ENCODE measurements around the gene CASD1.

The CASD1 gene

DNA sequence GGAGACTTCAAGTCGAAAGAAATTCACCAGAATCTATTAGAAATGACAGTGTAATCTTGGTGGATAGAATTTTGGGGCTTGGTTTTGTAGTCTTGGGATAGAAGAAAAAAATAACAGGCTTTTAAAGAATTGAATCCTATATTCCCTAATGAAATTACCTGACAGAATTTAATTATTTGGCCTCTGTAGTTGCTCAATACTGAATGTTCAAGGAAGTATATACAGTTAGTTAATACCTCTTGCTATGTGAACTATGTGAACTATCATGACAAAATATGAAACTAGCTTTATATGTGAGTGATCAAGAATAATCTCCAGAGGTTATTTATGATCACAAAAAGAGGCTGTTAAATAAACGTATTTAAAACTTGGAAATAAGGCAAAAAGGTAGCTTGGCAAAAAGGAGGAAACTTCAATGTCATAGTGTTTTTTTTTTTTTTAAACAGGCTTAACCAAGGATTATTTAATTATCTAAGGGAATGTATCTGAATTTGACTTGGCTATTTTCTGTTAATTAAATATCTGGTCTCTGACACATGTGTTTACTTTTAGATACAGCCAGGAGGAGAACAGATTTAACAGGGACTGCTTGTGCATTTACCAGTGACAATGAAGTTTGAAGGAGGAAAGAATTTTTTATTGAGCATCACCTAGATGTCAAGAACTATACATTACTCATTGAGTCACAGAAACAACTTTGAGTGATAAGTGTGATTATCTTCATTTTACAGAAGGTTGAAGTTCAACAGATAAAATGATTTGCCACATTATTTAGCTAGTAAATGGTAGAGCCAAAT is 11.5 kb upstream of the CASD1 start:
- no peak overlapping the region for H3K4me3 ChIP-seq (ENCODE audit: low read length)
- TF ChIP-seq, protein P1, sequence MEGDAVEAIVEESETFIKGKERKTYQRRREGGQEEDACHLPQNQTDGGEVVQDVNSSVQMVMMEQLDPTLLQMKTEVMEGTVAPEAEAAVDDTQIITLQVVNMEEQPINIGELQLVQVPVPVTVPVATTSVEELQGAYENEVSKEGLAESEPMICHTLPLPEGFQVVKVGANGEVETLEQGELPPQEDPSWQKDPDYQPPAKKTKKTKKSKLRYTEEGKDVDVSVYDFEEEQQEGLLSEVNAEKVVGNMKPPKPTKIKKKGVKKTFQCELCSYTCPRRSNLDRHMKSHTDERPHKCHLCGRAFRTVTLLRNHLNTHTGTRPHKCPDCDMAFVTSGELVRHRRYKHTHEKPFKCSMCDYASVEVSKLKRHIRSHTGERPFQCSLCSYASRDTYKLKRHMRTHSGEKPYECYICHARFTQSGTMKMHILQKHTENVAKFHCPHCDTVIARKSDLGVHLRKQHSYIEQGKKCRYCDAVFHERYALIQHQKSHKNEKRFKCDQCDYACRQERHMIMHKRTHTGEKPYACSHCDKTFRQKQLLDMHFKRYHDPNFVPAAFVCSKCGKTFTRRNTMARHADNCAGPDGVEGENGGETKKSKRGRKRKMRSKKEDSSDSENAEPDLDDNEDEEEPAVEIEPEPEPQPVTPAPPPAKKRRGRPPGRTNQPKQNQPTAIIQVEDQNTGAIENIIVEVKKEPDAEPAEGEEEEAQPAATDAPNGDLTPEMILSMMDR (IDR thresholded peaks at IDR 0.05; ENCODE audit: insufficient read depth, low read depth, low read length, missing control alignments): no peak
- DNase-seq (ENCODE audit: low read depth): no peak

DNA sequence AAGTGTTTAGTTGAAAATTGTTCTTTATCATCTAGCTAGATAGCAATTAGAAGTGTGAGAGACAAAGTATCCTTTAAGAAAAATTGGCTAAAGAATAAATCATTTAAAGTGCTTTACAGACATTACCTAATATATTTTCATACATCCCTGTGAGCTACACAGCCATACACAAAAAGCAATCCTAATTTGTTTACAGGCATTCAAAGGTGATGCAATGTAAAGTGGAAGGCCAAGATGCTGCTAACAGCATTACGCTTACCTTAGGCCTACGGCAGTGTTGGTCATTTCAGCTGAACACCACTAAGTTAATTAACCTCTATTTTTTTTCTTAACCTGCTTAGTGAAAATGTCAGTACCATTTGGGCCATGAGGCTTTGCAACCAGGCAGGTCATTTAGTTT is 10.7 kb upstream of the CASD1 start:
- H3K4me3 ChIP-seq (ENCODE audit: low read length): no peak overlapping the region
- TF ChIP-seq, protein P1 (IDR thresholded peaks at IDR 0.05; ENCODE audit: insufficient read depth, low read depth, low read length, missing control alignments): no peak
- DNase-seq (ENCODE audit: low read depth): no peak

DNA sequence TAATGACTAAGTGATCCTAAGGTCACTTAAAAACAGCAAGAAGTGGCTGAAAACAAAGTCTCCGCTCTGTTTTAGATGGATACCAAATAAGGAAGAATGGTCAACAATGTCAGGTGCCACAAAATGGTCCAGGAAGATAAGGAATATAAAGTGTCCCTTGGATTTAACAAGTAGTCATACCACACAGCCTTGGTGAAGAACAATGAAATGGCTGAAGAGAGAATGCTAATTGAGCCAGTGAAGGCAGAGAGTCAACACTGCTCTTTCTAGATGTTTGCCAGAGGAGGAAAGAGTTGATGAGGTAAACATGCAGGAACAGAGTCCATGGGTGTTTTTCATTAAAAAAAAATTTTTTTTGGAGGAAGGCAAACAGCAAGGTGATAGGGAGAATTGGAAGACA is 2.1 kb upstream of the CASD1 start:
- H3K4me3 ChIP-seq (ENCODE audit: low read length): no peak overlapping the region
- DNase-seq (ENCODE audit: low read depth): no peak
- TF ChIP-seq, protein P1 (IDR thresholded peaks at IDR 0.05; ENCODE audit: insufficient read depth, low read depth, low read length, missing control alignments): no peak

DNA sequence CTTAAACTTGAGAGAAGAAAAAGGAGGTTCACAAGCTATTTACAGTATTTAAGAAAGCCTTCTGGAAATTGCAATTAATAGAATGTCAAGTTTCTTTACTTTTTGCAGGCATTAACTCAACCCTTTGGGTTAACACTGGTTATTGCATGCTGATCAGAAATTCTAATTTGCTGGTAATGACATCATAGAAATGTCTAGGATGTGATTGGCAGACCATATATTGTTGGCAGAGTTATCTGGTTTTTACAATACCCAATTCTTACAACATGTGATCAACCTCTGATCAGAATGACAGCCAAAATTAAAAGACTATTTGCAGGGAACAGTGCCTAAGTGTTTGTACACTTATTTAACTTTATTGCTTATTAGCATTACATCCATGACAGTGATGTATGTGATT is 1.6 kb upstream of the CASD1 start:
- no peak for DNase-seq (ENCODE audit: low read depth)
- TF ChIP-seq, protein P1 (IDR thresholded peaks at IDR 0.05; ENCODE audit: insufficient read depth, low read depth, low read length, missing control alignments): no peak
- H3K4me3 ChIP-seq (ENCODE audit: low read length): no peak overlapping the region

DNA sequence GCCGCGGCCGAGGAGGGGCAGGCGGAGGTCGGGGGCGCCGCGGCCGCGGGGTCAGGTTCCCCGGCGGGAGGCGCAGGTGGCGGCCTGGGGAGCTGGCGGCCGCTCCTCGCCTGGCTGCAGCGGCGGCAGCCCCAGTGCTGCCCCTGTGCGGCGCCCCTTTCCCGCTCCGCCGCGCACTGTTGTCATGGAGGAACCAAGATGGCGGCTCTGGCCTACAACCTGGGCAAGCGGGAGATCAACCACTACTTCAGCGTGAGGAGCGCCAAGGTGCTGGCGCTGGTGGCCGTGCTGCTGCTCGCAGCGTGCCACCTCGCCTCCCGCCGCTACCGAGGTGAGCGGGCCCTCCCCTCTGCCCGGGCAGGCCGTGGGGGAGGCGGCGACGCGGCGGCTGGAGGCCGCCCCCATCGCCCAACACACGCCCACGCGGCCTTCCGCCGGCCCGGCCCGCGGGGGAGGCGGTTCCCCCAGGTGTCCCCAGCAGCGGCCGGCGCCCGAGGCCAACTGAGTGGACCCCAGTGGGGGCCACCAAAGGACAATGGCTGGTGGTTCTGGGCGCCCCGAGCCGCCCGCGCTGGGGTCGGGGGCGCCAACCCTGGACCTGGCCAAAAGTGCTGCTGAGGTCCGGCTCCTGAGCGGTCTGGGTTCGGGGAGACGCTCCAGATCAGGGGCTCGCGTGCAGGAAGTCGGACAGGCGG is 425 bp downstream of the CASD1 start:
- peak; percentile 57 for DNase-seq (ENCODE audit: low read depth)
- TF ChIP-seq, protein P1 (IDR thresholded peaks at IDR 0.05; ENCODE audit: insufficient read depth, low read depth, low read length, missing control alignments): no peak
- H3K4me3 ChIP-seq (ENCODE audit: low read length): peak overlapping the region; percentile 53

DNA sequence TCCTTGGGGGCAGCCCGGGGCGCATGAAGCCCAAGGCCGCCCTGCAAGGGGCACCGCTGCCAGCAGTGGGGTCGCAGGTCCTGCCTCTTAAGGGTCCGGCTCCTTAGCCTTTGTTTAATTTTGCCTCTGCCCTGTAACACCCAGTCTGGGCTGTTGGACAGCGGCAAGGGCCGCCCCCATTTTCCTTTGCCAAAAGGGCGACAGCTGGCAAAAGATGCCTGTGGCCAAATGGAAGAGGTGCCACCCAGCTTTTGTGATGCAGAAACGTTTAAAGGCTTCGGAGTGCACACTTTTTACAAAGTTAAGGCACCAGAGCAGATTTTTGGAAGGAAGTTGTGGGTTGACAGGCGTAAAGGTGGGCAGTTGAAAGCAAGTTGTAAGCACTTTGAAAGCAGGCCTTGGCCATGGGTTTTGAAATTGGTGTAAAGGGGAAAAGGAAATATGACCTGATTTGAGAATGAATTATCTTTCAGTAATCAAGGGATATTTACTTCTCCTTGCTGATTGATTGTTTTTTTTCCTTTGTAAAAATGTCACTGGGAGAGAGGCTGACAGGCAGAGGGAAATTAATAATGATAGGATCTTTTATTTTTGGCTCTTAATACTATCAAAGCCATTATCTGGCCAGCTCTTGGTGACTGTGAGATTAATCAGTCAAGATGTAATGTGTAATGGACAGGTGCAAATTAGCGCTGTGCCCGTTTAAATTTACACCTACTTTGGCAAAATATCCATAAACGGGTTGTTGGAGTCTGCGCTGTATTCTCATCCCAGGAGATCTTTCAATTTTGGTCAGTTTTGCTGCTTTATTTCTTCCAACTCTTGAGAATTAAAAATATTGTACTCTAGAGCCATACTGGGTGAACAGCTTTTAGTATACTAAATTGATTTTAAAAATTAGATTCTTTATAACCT is 1.2 kb downstream of the CASD1 start:
- TF ChIP-seq, protein P1 (IDR thresholded peaks at IDR 0.05; ENCODE audit: insufficient read depth, low read depth, low read length, missing control alignments): no peak

More for the DNA sequence above, 1.2 kb downstream of the CASD1 start:
- H3K4me3 ChIP-seq (ENCODE audit: low read length): peak overlapping the region; percentile 53
- DNase-seq (ENCODE audit: low read depth): peak; percentile 17

Measured in epithelial cell of esophagus (primary cell).